ENCODE results near the gene ENG.
A peak's percentile ranks its signal among the peaks of the same experiment; 100 is the strongest.

Gene ENG

GRCh38 chr9:127791085-127791484, 63.4 kb downstream of the ENG start:
- no peak overlapping the region for H3K27ac ChIP-seq
- TF ChIP-seq ZFX (IDR thresholded peaks at IDR 0.05; ENCODE audit: borderline replicate concordance), result no peak
- no peak for TF ChIP-seq CTCF (IDR thresholded peaks at IDR 0.05)

GRCh38 chr9:127790094-127790855, 64.2 kb downstream of the ENG start:
- no peak for TF ChIP-seq ZFX (IDR thresholded peaks at IDR 0.05; ENCODE audit: borderline replicate concordance)
- TF ChIP-seq CTCF (IDR thresholded peaks at IDR 0.05), result no peak
- no peak overlapping the region for H3K27ac ChIP-seq

- no peak overlapping the region for H3K27ac ChIP-seq
- TF ChIP-seq CTCF (IDR thresholded peaks at IDR 0.05) (no peak), ZFX (IDR thresholded peaks at IDR 0.05; ENCODE audit: borderline replicate concordance) (no peak)
Observed at GRCh38 chr9:127789179-127789578, 65.3 kb downstream of the ENG start.

- H3K27ac ChIP-seq, result no peak overlapping the region
- no peak for TF ChIP-seq CTCF (IDR thresholded peaks at IDR 0.05)
- no peak for TF ChIP-seq ZFX (IDR thresholded peaks at IDR 0.05; ENCODE audit: borderline replicate concordance)
Observed at GRCh38 chr9:127788337-127789011, 66.0 kb downstream of the ENG start.

GRCh38 chr9:127786773-127787104, 67.7 kb downstream of the ENG start:
- H3K27ac ChIP-seq, result peak overlapping the region; percentile 91
- no peak for TF ChIP-seq ZFX (IDR thresholded peaks at IDR 0.05; ENCODE audit: borderline replicate concordance)
- TF ChIP-seq CTCF (IDR thresholded peaks at IDR 0.05), result peak; percentile 62

GRCh38 chr9:127785933-127786772, 68.3 kb downstream of the ENG start, which contains the start of gene CDK9:
TSS of gene CDK9 (plus strand) at chr9:127786034. CDS start at chr9:127786149, 115 bp downstream.
- peak within 1 kb of the TSS; percentile 91 for H3K27ac ChIP-seq
- TF ChIP-seq CTCF (IDR thresholded peaks at IDR 0.05) (no peak), ZFX (IDR thresholded peaks at IDR 0.05; ENCODE audit: borderline replicate concordance) (no peak)
